HG03520 (cell line): ENCODE measurements around the gene EVI5L.
"Not testable (repeated sequence)": the region's sequence is repeated elsewhere in the genome, so short reads cannot be mapped to it uniquely, and the experiment has no call there.

Source experiments
- ATAC-seq: cut with Tn5 transposase; IDR thresholded peaks from one replicate; pipeline ENCODE4 v1.9.1; 2021; ENCODE audit warnings: mild to moderate bottlenecking, moderate library complexity; ENCODE audit not compliant: unreplicated experiment

Gene EVI5L

GRCh38 chr19:7871437-7872305, 41.7 kb downstream of the EVI5L start:
- no peak for ATAC-seq

GRCh38 chr19:7872306-7873204, 42.5 kb downstream of the EVI5L start:
- no peak for ATAC-seq

GRCh38 chr19:7873304-7874075, 43.5 kb downstream of the EVI5L start:
- ATAC-seq, result no peak

GRCh38 chr19:7874076-7874896, 44.3 kb downstream of the EVI5L start, which contains the start of gene PRR36:
Gene PRR36, minus strand, starts transcription at chr19:7874390. Its CDS starts 701 bp downstream, at chr19:7873689.
- no peak for ATAC-seq

GRCh38 chr19:7874897-7875273, 44.9 kb downstream of the EVI5L start:
- no peak for ATAC-seq

- no peak for ATAC-seq
These were observed 47.3 kb downstream of the EVI5L start for GRCh38 chr19:7877249-7877836.

GRCh38 chr19:7879111-7879807, 49.2 kb downstream of the EVI5L start:
- no peak for ATAC-seq

GRCh38 chr19:7879836-7880235, 49.8 kb downstream of the EVI5L start:
- no peak for ATAC-seq

GRCh38 chr19:7881910-7882309, 51.9 kb downstream of the EVI5L start:
- ATAC-seq, result no peak

GRCh38 chr19:7883105-7883504, 53.1 kb downstream of the EVI5L start:
- no peak for ATAC-seq

- no peak for ATAC-seq
These were observed 54.0 kb downstream of the EVI5L start for GRCh38 chr19:7883796-7884570.

- no peak for ATAC-seq
These were observed 55.8 kb downstream of the EVI5L start for GRCh38 chr19:7885818-7886217.

- ATAC-seq, result no peak
These were observed 57.6 kb downstream of the EVI5L start for GRCh38 chr19:7887408-7888144.

GRCh38 chr19:7888145-7888825, 58.3 kb downstream of the EVI5L start, which contains the start of gene LRRC8E:
Gene LRRC8E, plus strand, starts transcription at chr19:7888510. Its CDS starts 7,094 bp downstream, at chr19:7895604.
- no peak for ATAC-seq

- ATAC-seq, result no peak
These were observed 58.8 kb downstream of the EVI5L start for GRCh38 chr19:7888826-7889217.

GRCh38 chr19:7893362-7894101, 63.5 kb downstream of the EVI5L start:
- not testable (repeated sequence) for ATAC-seq
